Effector memory CD4-positive, alpha-beta T cell (primary cell): ENCODE results near the gene AMOTL1.

Source experiments
- DNase-seq, 3 donors: peaks; one replicate each; pipeline ENCODE4 v3.0.0-alpha.2; 2020
- H3K27ac ChIP-seq: 2 replicates; pipeline ENCODE4 v1.7.0; 2013; ENCODE audit warnings: mild to moderate bottlenecking, low read length, moderate library complexity; ENCODE audit not compliant: insufficient read depth, poor library complexity, severe bottlenecking
- H3K27me3 ChIP-seq: replicated peaks from 2 replicates; pipeline ENCODE4 v1.7.0; 2013; ENCODE audit warnings: mild to moderate bottlenecking, low read length; ENCODE audit not compliant: insufficient read depth, control insufficient read depth, poor library complexity, severe bottlenecking
- H3K36me3 ChIP-seq: 2 replicates; pipeline ENCODE4 v1.7.0; 2013; ENCODE audit warnings: mild to moderate bottlenecking, low read length, moderate library complexity; ENCODE audit not compliant: control insufficient read depth, insufficient read depth
- H3K4me1 ChIP-seq: 2 replicates; pipeline ENCODE4 v1.7.0; 2013; ENCODE audit warnings: low read length, mild to moderate bottlenecking; ENCODE audit not compliant: control insufficient read depth, insufficient read depth, poor library complexity, severe bottlenecking
- H3K4me3 ChIP-seq: 2 replicates; pipeline ENCODE4 v1.7.0; 2013; ENCODE audit warnings: low read length, low read depth, mild to moderate bottlenecking; ENCODE audit not compliant: insufficient read depth, poor library complexity, severe bottlenecking
- H3K9me3 ChIP-seq: 2 replicates; pipeline ENCODE4 v1.7.0; 2013; ENCODE audit warnings: mild to moderate bottlenecking, low read length, moderate library complexity; ENCODE audit not compliant: control insufficient read depth

AMOTL1 gene

DNA sequence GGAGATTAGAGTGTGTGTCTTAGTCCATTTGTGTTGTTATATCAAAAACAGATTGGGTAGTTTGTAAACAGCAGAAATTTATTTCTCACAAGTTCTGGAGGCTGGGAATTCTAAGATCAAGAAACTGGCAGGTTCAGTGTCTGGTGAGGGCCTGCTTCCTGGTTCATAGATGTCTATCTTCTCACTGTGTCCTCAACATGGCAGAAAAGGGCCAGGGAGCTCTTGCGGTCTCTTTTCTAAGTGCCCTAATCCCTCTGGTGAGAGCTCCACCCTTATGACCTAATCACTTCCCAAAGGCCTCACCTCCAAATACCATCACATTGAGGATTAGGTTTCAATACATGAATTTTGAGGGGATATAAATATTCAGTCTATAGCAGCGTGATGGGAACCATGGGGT lies 25.5 kb upstream of the AMOTL1 start:
- H3K4me3 ChIP-seq, result no peak overlapping the region
- H3K4me1 ChIP-seq, result no peaks in the 10 kb centered on the region
- H3K27ac ChIP-seq, result no peak overlapping the region
- H3K36me3 ChIP-seq, result no peaks in the 10 kb centered on the region
- peaks cover 8% of the 10 kb centered on the region for H3K27me3 ChIP-seq
- no peaks in the 10 kb centered on the region for H3K9me3 ChIP-seq
- DNase-seq, result no peak

DNA sequence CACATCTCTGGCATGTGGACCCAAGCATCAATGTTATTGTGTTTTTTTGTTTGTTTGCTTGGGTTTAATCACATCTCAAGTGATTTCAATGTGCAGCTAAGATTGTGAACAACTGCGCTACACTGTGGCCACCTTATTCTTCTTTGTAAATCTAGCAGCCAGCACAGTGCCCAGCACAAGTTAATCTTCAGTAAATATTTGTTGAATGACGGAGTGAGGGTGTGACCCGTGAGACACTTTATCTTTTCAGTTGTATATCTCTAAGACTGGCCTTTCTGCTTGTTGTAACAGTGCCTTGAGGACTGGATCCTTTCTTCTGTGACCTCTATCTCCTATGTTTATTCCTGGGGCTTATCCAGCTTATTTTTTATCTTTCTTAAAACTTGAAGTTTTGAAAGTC lies 21.4 kb upstream of the AMOTL1 start:
- Histone ChIP-seq H3K4me3 (no peak overlapping the region), H3K9me3 (no peaks in the 10 kb centered on the region), H3K4me1 (no peaks in the 10 kb centered on the region), H3K27me3 (peaks cover 5% of the 10 kb centered on the region), H3K27ac (no peak overlapping the region), H3K36me3 (no peaks in the 10 kb centered on the region)
- DNase-seq, result no peak

DNA sequence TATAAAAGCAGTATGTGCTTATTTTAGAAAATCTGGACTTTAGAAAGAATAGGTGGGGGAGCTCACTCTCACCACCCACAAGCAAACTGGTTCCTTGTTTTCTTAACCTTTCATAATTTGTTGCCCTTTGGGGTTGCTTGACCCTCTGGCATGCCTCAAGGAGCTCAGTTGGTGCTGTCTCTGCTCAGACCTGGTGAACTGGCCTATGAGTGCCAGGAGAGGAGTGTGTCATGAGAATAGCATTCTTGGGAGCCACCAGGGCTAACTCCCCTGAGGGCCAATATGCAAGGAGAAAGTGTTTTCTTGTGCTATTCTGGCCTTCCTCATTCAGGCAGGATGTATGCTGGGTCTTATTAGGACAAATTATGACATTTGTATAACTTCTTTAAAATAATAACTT lies 21.0 kb upstream of the AMOTL1 start:
- H3K4me1 ChIP-seq, result no peaks in the 10 kb centered on the region
- no peaks in the 10 kb centered on the region for H3K9me3 ChIP-seq
- no peaks in the 10 kb centered on the region for H3K36me3 ChIP-seq
- no peak overlapping the region for H3K4me3 ChIP-seq
- H3K27me3 ChIP-seq, result peaks cover under 1% of the 10 kb centered on the region
- DNase-seq, result no peak
- no peak overlapping the region for H3K27ac ChIP-seq

DNA sequence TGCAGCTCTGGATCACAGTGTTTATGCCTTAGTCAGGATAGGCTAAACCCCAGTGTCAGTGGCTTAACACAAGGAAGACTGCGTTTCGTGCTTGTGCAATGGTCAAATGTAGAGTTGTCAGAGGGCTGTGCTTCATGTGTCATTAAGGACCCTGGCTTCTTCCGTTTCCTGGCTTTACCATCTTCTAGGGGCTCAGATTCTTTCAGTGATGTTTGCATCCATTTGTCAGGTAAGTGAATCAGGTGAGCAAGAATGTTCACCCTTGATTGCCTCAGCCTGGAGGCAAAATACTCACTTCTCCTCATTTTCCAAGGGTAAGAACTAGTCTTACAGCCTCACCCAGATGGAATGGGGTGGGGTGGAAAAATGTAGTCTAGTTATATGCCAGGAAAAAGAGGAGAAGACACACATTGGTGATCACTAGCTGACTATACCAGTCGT lies 20.5 kb upstream of the AMOTL1 start:
- Histone ChIP-seq H3K27me3 (no peaks in the 10 kb centered on the region), H3K27ac (no peak overlapping the region), H3K36me3 (no peaks in the 10 kb centered on the region), H3K4me1 (no peaks in the 10 kb centered on the region), H3K9me3 (no peaks in the 10 kb centered on the region), H3K4me3 (no peak overlapping the region)
- DNase-seq, result no peak

DNA sequence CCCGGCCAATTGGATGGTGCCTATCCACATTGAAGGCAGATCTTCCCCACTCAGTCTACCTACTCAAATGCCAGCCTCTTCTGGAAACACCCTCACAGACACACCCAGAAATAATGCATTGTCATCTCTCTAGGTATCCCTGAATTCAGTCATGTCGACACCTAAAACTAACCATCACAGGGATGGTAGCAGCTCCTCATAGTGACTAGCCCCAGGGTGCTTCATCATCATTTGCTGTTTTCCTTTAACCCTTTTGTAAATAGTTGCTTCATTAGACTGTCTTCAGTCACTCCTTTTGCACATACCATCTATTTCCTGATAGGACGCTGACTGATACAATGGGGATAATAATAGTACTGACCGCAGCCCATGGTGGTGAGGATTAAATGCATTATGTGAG lies 18.8 kb upstream of the AMOTL1 start:
- no peaks in the 10 kb centered on the region for H3K4me1 ChIP-seq
- no peak for DNase-seq
- no peaks in the 10 kb centered on the region for H3K27me3 ChIP-seq
- no peaks in the 10 kb centered on the region for H3K9me3 ChIP-seq
- H3K36me3 ChIP-seq, result no peaks in the 10 kb centered on the region
- no peak overlapping the region for H3K27ac ChIP-seq
- H3K4me3 ChIP-seq, result no peak overlapping the region

DNA sequence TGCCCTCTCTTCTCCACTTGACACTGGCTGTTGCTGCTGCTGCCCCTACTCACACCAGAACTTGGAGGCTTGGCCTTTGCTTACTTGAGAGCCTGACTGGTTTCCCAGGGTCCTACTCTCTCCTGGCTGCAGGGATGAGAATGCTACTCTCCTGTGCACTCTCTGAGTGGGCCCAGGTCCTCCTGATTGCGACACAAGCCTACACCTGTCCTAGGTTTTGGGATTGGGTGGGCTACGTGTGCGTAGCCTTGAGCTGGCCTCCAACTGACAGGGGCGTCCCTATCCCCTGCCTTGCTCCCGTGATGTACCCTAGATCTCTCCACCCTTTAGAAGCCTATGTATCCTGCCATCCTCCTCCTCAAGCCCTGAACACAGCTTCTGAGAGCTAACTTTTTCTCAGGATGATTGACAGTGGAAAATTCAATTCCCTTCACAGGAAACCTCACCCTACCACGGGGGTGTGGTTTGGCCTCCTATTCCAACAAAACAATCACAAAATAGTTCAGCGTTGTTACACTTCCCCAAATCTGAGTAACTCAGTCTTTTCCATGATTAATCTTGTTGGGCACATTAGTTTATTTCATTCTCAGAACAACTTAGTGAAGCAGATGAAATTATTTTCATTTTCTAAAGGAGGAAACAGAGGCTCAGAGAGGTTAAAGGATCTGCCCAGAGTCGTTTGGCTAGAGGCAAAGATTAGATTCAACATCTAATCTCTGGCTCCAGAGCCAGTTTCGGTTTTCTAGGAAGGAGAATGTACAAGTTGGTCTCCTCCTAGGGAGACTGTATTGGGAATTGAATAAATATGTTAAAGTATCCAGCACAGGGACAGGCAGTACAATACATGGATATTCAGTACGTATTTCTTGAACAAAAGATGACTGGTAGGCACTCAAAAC lies 17.6 kb upstream of the AMOTL1 start:
- DNase-seq, result no peak
- H3K27ac ChIP-seq, result no peak overlapping the region

DNA sequence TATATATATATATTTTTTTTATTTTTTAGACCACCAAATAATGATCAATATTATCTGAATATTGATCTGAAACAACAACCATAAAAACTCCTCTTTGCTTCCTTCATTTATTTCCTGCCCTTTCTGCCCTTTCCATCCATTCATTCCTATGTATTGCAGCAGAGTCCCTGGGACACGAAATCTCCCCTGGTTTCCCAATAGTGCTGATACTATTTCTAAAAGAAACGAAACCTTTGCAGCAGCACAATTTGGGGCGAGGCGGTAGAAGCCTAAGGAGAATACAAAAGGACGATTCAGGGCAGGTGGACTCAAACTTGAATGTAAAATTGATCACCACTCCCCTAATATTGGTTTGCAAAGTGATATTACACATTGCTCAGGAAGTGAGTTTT lies 16.9 kb upstream of the AMOTL1 start:
- no peak for DNase-seq
- Histone ChIP-seq H3K27ac (no peak overlapping the region), H3K27me3 (no peaks in the 10 kb centered on the region), H3K4me3 (no peak overlapping the region), H3K4me1 (no peaks in the 10 kb centered on the region), H3K9me3 (no peaks in the 10 kb centered on the region), H3K36me3 (no peaks in the 10 kb centered on the region)

More for the DNA sequence above, 17.6 kb upstream of the AMOTL1 start:
- H3K9me3 ChIP-seq, result no peaks in the 10 kb centered on the region
- no peaks in the 10 kb centered on the region for H3K4me1 ChIP-seq
- no peaks in the 10 kb centered on the region for H3K36me3 ChIP-seq
- no peak overlapping the region for H3K4me3 ChIP-seq
- no peaks in the 10 kb centered on the region for H3K27me3 ChIP-seq

DNA sequence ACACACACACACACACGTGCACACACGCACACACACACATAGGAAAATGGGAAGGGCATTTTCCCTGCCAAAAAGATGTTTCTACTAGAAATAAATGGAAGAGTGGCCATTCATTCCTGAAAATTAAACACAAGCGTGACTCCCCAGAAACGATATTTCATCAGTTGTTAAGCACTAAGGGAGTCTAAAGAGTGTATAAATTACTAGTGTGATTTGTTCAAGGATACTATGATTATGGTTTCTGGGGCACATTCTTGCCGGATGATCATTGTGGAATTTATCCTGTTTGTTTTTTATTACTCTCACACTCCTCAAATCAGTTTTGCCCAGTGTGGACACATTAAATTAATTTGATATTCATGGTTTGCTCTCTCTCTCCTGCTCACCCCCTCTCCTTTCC lies 16.4 kb upstream of the AMOTL1 start:
- no peak for DNase-seq

DNA sequence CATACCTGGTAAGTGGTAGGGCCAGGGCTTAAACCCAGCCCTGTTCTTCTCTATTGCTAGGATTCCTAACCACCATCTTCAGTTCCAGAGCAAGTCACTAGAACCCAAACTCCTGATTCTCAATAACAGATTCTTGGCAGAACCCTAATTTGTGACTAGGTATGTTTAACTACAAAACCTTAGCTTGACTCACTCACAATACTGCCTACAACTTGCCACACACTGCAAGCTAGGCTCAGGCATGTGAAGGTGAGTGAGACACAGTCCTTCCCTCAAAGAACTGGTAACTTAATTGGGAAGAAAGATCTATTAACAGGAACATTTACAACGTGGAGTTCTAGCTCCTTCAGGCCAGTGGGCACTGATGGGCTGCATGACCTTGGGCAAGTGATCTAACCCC lies 14.5 kb upstream of the AMOTL1 start:
- no peaks in the 10 kb centered on the region for H3K36me3 ChIP-seq
- H3K27me3 ChIP-seq, result no peaks in the 10 kb centered on the region
- H3K4me1 ChIP-seq, result no peaks in the 10 kb centered on the region
- H3K4me3 ChIP-seq, result no peak overlapping the region
- no peak for DNase-seq
- no peak overlapping the region for H3K27ac ChIP-seq
- no peaks in the 10 kb centered on the region for H3K9me3 ChIP-seq

More for the DNA sequence above, 16.4 kb upstream of the AMOTL1 start:
- H3K4me3 ChIP-seq, result no peak overlapping the region
- no peaks in the 10 kb centered on the region for H3K27me3 ChIP-seq
- H3K36me3 ChIP-seq, result no peaks in the 10 kb centered on the region
- H3K27ac ChIP-seq, result no peak overlapping the region
- no peaks in the 10 kb centered on the region for H3K4me1 ChIP-seq
- no peaks in the 10 kb centered on the region for H3K9me3 ChIP-seq

DNA sequence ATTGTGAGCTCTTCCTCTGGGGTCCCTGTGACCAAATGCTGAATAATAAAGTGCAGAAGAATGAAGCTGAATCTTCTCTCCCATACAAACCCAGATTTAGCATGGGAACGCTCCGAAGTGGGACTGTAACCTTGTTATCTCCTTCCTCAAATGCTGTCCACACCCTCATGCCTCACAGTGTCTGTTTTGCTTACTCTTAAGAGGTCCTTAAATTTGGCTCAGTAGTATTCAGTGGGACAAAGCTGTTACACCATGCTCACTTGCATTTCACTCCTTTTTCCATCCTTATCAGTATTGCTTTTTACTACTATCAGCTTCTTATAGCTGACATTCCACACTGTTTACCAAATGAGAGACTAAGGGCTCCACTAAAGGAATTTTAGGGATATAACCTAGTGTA lies 13.8 kb upstream of the AMOTL1 start:
- DNase-seq, result no peak
- Histone ChIP-seq H3K9me3 (no peaks in the 10 kb centered on the region), H3K27me3 (no peaks in the 10 kb centered on the region), H3K4me3 (no peak overlapping the region), H3K27ac (no peak overlapping the region), H3K36me3 (no peaks in the 10 kb centered on the region), H3K4me1 (no peaks in the 10 kb centered on the region)
